ENCODE data around the gene MYO5B.

Gene MYO5B

GRCh38 chr18:49973592-49973991 is 221.4 kb downstream of the MYO5B start:
- H4K20me1 ChIP-seq (ENCODE audit: control insufficient read depth, insufficient read depth, low read depth, low read length), result no peaks in the 10 kb centered on the region
- no peaks in the 10 kb centered on the region for H3K9me2 ChIP-seq (replicated peaks; ENCODE audit: control insufficient read depth, low read length)
- H3K36me3 ChIP-seq (ENCODE audit: control insufficient read depth, low read length), result no peaks in the 10 kb centered on the region
- no peaks in the 10 kb centered on the region for H3K79me2 ChIP-seq (ENCODE audit: control insufficient read depth, low read length)
- no peaks in the 10 kb centered on the region; the same call in 1 of the 2 replicates for H3K27me3 ChIP-seq (ENCODE audit: control insufficient read depth, low read length)
- H3K4me3 ChIP-seq (ENCODE audit: low read length), result no peak overlapping the region
- no peak overlapping the region for H3K4me2 ChIP-seq (ENCODE audit: low read length)
- no peaks in the 10 kb centered on the region for H3K4me1 ChIP-seq (ENCODE audit: control insufficient read depth, low read length)
- TF ChIP-seq EZH2phosphoT487 (IDR thresholded peaks at IDR 0.05; ENCODE audit: borderline replicate concordance, low read length), result no peak
- TF ChIP-seq, protein P1, sequence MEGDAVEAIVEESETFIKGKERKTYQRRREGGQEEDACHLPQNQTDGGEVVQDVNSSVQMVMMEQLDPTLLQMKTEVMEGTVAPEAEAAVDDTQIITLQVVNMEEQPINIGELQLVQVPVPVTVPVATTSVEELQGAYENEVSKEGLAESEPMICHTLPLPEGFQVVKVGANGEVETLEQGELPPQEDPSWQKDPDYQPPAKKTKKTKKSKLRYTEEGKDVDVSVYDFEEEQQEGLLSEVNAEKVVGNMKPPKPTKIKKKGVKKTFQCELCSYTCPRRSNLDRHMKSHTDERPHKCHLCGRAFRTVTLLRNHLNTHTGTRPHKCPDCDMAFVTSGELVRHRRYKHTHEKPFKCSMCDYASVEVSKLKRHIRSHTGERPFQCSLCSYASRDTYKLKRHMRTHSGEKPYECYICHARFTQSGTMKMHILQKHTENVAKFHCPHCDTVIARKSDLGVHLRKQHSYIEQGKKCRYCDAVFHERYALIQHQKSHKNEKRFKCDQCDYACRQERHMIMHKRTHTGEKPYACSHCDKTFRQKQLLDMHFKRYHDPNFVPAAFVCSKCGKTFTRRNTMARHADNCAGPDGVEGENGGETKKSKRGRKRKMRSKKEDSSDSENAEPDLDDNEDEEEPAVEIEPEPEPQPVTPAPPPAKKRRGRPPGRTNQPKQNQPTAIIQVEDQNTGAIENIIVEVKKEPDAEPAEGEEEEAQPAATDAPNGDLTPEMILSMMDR (IDR thresholded peaks at IDR 0.05; ENCODE audit: low read depth, low read length, poor library complexity, severe bottlenecking), result no peak
- H3K27ac ChIP-seq (ENCODE audit: low read depth, low read length), result no peak overlapping the region
- H3K9me3 ChIP-seq (ENCODE audit: control insufficient read depth, insufficient read depth, low read length), result no peaks in the 10 kb centered on the region
- no peaks in the 10 kb centered on the region for H3F3A ChIP-seq (ENCODE audit: control insufficient read depth, insufficient read depth)

DNA sequence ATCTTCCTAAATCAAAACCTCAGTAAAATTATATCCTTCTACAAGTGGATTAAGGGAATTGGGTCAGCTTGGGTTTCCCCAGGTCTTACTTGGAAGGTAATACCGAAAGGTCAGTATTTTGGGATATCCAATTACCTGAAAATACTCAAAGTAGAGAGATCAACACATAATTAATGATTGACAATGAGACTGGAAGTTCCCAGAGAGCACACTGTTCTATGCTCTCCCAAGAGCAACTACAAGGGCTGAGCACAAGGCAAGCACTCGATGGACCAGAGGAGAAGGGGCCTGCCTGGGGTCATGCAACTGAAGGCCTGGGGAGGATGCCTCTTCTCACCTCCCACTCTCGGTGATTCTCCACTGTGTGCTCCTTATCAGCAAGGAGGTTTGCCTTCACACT is 222.4 kb downstream of the MYO5B start:
- no peaks in the 10 kb centered on the region for H4K20me1 ChIP-seq (ENCODE audit: control insufficient read depth, insufficient read depth, low read depth, low read length)
- H3K4me2 ChIP-seq (ENCODE audit: low read length), result no peak overlapping the region
- H3K4me3 ChIP-seq (ENCODE audit: low read length), result no peak overlapping the region
- no peak overlapping the region for H3K27ac ChIP-seq (ENCODE audit: low read depth, low read length)
- H3K9me2 ChIP-seq (replicated peaks; ENCODE audit: control insufficient read depth, low read length), result no peaks in the 10 kb centered on the region
- H3K9me3 ChIP-seq (ENCODE audit: control insufficient read depth, insufficient read depth, low read length), result no peaks in the 10 kb centered on the region
- no peaks in the 10 kb centered on the region for H3K36me3 ChIP-seq (ENCODE audit: control insufficient read depth, low read length)
- no peaks in the 10 kb centered on the region for H3K4me1 ChIP-seq (ENCODE audit: control insufficient read depth, low read length)
- TF ChIP-seq EZH2phosphoT487 (IDR thresholded peaks at IDR 0.05; ENCODE audit: borderline replicate concordance, low read length), result no peak
- no peaks in the 10 kb centered on the region for H3F3A ChIP-seq (ENCODE audit: control insufficient read depth, insufficient read depth)
- H3K27me3 ChIP-seq (ENCODE audit: control insufficient read depth, low read length), result no peaks in the 10 kb centered on the region; the same call in 1 of the 2 replicates
- no peaks in the 10 kb centered on the region for H3K79me2 ChIP-seq (ENCODE audit: control insufficient read depth, low read length)

- H3F3A ChIP-seq (ENCODE audit: control insufficient read depth, insufficient read depth), result no peaks in the 10 kb centered on the region
- no peaks in the 10 kb centered on the region for H4K20me1 ChIP-seq (ENCODE audit: control insufficient read depth, insufficient read depth, low read depth, low read length)
- H3K27ac ChIP-seq (ENCODE audit: low read depth, low read length), result no peak overlapping the region
- no peak overlapping the region for H3K4me3 ChIP-seq (ENCODE audit: low read length)
- no peaks in the 10 kb centered on the region; the same call in 1 of the 2 replicates for H3K27me3 ChIP-seq (ENCODE audit: control insufficient read depth, low read length)
- H3K36me3 ChIP-seq (ENCODE audit: control insufficient read depth, low read length), result no peaks in the 10 kb centered on the region
- no peak for TF ChIP-seq EZH2phosphoT487 (IDR thresholded peaks at IDR 0.05; ENCODE audit: borderline replicate concordance, low read length)
- TF ChIP-seq, protein P1 (IDR thresholded peaks at IDR 0.05; ENCODE audit: low read depth, low read length, poor library complexity, severe bottlenecking), result no peak
- H3K79me2 ChIP-seq (ENCODE audit: control insufficient read depth, low read length), result no peaks in the 10 kb centered on the region
- no peaks in the 10 kb centered on the region for H3K4me1 ChIP-seq (ENCODE audit: control insufficient read depth, low read length)
- no peak overlapping the region for H3K4me2 ChIP-seq (ENCODE audit: low read length)
- no peaks in the 10 kb centered on the region for H3K9me2 ChIP-seq (replicated peaks; ENCODE audit: control insufficient read depth, low read length)
- H3K9me3 ChIP-seq (ENCODE audit: control insufficient read depth, insufficient read depth, low read length), result no peaks in the 10 kb centered on the region
Measured at GRCh38 chr18:49971462-49971861, 223.5 kb downstream of the MYO5B start.

- no peak overlapping the region for H3K27ac ChIP-seq (ENCODE audit: low read depth, low read length)
- no peak overlapping the region for H3K4me3 ChIP-seq (ENCODE audit: low read length)
- H3K9me2 ChIP-seq (replicated peaks; ENCODE audit: control insufficient read depth, low read length), result no peaks in the 10 kb centered on the region
- H3K4me1 ChIP-seq (ENCODE audit: control insufficient read depth, low read length), result no peaks in the 10 kb centered on the region
- H4K20me1 ChIP-seq (ENCODE audit: control insufficient read depth, insufficient read depth, low read depth, low read length), result no peaks in the 10 kb centered on the region
- no peaks in the 10 kb centered on the region for H3K9me3 ChIP-seq (ENCODE audit: control insufficient read depth, insufficient read depth, low read length)
- H3K27me3 ChIP-seq (ENCODE audit: control insufficient read depth, low read length), result no peaks in the 10 kb centered on the region; the same call in 1 of the 2 replicates
- TF ChIP-seq, protein P1 (IDR thresholded peaks at IDR 0.05; ENCODE audit: low read depth, low read length, poor library complexity, severe bottlenecking), result no peak
- no peak for TF ChIP-seq EZH2phosphoT487 (IDR thresholded peaks at IDR 0.05; ENCODE audit: borderline replicate concordance, low read length)
- no peak overlapping the region for H3K4me2 ChIP-seq (ENCODE audit: low read length)
- no peaks in the 10 kb centered on the region for H3K79me2 ChIP-seq (ENCODE audit: control insufficient read depth, low read length)
- H3F3A ChIP-seq (ENCODE audit: control insufficient read depth, insufficient read depth), result no peaks in the 10 kb centered on the region
- no peaks in the 10 kb centered on the region for H3K36me3 ChIP-seq (ENCODE audit: control insufficient read depth, low read length)
Measured at GRCh38 chr18:49970319-49970718, 224.6 kb downstream of the MYO5B start.

All from DOHH2 (cell line).